Caco-2 (cell line): ENCODE measurements around the gene MOXD1. TPM values are rescaled to one million over a fixed set of nuclear protein-coding genes. Genes with fewer than 3 reads are reported as not detected.

Experiments
- BruUV-seq: library from RNA; stranded (reverse); fragments of 400-500 nt; replicated peaks from 2 replicates; lab custom pipeline; 2021; lab: Mats Ljungman, UMichigan
- CTCF ChIA-PET: fragments of 300-600 bp; sonication (Branson Sonifier 250); formaldehyde crosslinking; loops from one replicate; lab custom pipeline; 2022; ENCODE audit warnings: antibody characterized with exemption; lab: Charles Lee
- POLR2A ChIA-PET: fragments of 300-600 bp; sonication (Branson Sonifier 250); formaldehyde crosslinking; loops from one replicate; lab custom pipeline; 2022; ENCODE audit warnings: antibody characterized with exemption; lab: Charles Lee
- DNase-seq, 2 experiments: peaks; one replicate each; pipeline versions ENCODE4 v3.0.0 to v3.0.0-alpha.2; 2020 to 2022
- H3K27me3 ChIP-seq: replicated peaks from 2 replicates; pipeline ENCODE4 v1.6.0; 2011; ENCODE audit warnings: low read length; ENCODE audit not compliant: control insufficient read depth, insufficient read depth
- H3K36me3 ChIP-seq: 2 replicates; pipeline ENCODE4 v1.5.1; 2011; ENCODE audit warnings: low read length; ENCODE audit not compliant: control insufficient read depth, insufficient read depth
- H3K4me1 ChIP-seq: fragments of 250-450 bp; sonication (Bioruptor Pico); 2 replicates; pipeline ENCODE4 v1.5.1; 2020; ENCODE audit warnings: mild to moderate bottlenecking
- H3K4me3 ChIP-seq: 2 replicates; pipeline ENCODE4 v1.5.1; 2011; ENCODE audit warnings: low read depth, mild to moderate bottlenecking, control low read depth, low read length
- H3K9me3 ChIP-seq: fragments of 250-450 bp; sonication (Bioruptor Pico); 2 replicates; pipeline ENCODE4 v1.5.1; 2020; ENCODE audit warnings: mild to moderate bottlenecking, moderate library complexity
- H3K27ac Mint-ChIP-seq: one replicate; pipeline ENCODE4 v1.8.0; 2022; ENCODE audit warnings: mixed read lengths; ENCODE audit not compliant: unreplicated experiment
- H3K27me3 Mint-ChIP-seq: one replicate; pipeline ENCODE4 v1.8.0; 2022; ENCODE audit warnings: mixed read lengths; ENCODE audit not compliant: insufficient read depth, unreplicated experiment
- H3K36me3 Mint-ChIP-seq: one replicate; pipeline ENCODE4 v1.8.0; 2022; ENCODE audit warnings: mild to moderate bottlenecking, mixed read lengths; ENCODE audit not compliant: insufficient read depth, unreplicated experiment
- H3K4me1 Mint-ChIP-seq: one replicate; pipeline ENCODE4 v1.8.0; 2022; ENCODE audit warnings: low read depth, mixed read lengths; ENCODE audit not compliant: unreplicated experiment
- H3K4me3 Mint-ChIP-seq: one replicate; pipeline ENCODE4 v1.8.0; 2022; ENCODE audit warnings: mild to moderate bottlenecking, moderate library complexity, mixed read lengths; ENCODE audit not compliant: unreplicated experiment
- H3K9me3 Mint-ChIP-seq: one replicate; pipeline ENCODE4 v1.8.0; 2022; ENCODE audit warnings: mixed read lengths; ENCODE audit not compliant: unreplicated experiment
- intact Hi-C: fragments of 100-400 bp; cut with micrococcal nuclease; formaldehyde crosslinking; loops from one replicate; pipeline ENCODE4 v1.10.0; 2022; ENCODE audit not compliant: unreplicated experiment
- total RNA-seq: library from RNA; stranded (reverse); gene quantifications from 2 replicates; pipeline ENCODE4 v1.2.3, GENCODE V29; 2022
- TF ChIP-seq, protein P1 (sequence below), 2 experiments: fragments of 200-600 bp in 1 of 2; IDR thresholded peaks; 1 replicate in 1 of 2; 2 replicates in 1 of 2; pipeline versions ENCODE4 v1.5.1 to v1.8.0; 2011 to 2022; ENCODE audit warnings: antibody characterized with exemption in 1 of 2, control low read depth in 1 of 2, inconsistent platforms in 1 of 2, low read depth in 1 of 2, low read length in 1 of 2, mild to moderate bottlenecking in 1 of 2, moderate library complexity in 1 of 2; ENCODE audit not compliant: insufficient read depth in 1 of 2, severe bottlenecking in 1 of 2, unreplicated experiment in 1 of 2

The MOXD1 gene
- total RNA-seq, 1 experiment from 2014 or later: 0.09 TPM

DNA sequence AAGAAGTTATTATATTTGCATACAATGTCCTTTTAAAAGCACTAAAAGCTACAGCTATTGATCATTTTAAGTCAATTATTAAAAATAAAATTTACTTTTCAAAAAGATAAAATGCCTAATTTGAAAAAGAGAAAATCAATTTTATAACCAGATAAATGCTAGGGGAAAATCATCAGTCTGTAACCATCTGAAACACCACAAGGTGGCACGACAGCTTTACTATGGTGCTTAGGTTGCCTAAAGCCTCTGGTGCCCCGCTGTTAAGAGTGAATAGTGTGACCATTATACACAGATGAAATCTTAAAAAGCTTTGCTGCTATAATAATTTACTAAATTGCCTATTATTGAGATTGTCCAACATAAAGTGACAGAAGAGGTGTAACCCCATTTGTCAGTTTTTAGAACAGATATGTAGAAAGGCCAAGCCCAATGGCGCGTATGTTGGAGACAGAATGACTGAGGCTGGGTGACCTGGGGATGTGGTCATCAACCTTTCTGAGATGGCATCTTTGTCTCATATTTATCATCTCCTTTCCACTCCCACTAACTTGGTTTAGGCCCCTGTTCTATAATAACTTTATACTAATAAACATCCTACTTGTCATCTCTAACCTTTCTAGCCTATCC lies 100.8 kb downstream of the MOXD1 start:
- H3K4me3 Mint-ChIP-seq: no peak overlapping the region
- Histone ChIP-seq H3K36me3 (no peaks in the 10 kb centered on the region), H3K9me3 (no peaks in the 10 kb centered on the region), H3K4me3 (no peak overlapping the region), H3K4me1 (no peaks in the 10 kb centered on the region), H3K27me3 (no peaks in the 10 kb centered on the region)
- peak in 1 of 2 experiments; percentile 49 for DNase-seq
- intact Hi-C loops: loop anchor here (1.0 to 2.0 kb wide), 5 partner anchors 34 to 415 kb away; partner anchors contain the start of gene MOXD1
- no peaks in the 10 kb centered on the region for H3K4me1 Mint-ChIP-seq
- H3K27ac Mint-ChIP-seq: no peak overlapping the region
- TF ChIP-seq, protein P1, sequence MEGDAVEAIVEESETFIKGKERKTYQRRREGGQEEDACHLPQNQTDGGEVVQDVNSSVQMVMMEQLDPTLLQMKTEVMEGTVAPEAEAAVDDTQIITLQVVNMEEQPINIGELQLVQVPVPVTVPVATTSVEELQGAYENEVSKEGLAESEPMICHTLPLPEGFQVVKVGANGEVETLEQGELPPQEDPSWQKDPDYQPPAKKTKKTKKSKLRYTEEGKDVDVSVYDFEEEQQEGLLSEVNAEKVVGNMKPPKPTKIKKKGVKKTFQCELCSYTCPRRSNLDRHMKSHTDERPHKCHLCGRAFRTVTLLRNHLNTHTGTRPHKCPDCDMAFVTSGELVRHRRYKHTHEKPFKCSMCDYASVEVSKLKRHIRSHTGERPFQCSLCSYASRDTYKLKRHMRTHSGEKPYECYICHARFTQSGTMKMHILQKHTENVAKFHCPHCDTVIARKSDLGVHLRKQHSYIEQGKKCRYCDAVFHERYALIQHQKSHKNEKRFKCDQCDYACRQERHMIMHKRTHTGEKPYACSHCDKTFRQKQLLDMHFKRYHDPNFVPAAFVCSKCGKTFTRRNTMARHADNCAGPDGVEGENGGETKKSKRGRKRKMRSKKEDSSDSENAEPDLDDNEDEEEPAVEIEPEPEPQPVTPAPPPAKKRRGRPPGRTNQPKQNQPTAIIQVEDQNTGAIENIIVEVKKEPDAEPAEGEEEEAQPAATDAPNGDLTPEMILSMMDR (IDR thresholded peaks at IDR 0.05; ENCODE audit: insufficient read depth in 1 of 2, low read depth in 1 of 2, low read length in 1 of 2, severe bottlenecking in 1 of 2, unreplicated experiment in 1 of 2): peak; percentile 42 to 59
- BruUV-seq: no TSS peak
- no peaks in the 10 kb centered on the region for H3K36me3 Mint-ChIP-seq
- ChIA-PET CTCF (interaction anchor here (0.6 to 1.1 kb wide), 5 partner anchors 21 to 526 kb away, joined by 3 to 4 read pairs (median 4); no protein-coding TSS in a partner anchor), POLR2A (no interaction called here)
- peaks cover 8% of the 10 kb centered on the region for H3K27me3 Mint-ChIP-seq
- H3K9me3 Mint-ChIP-seq: no peaks in the 10 kb centered on the region

GRCh38 chr6:132298344-132298949 lies 102.8 kb downstream of the MOXD1 start:
- Mint-ChIP-seq H3K27me3 (peaks cover 8% of the 10 kb centered on the region), H3K4me1 (no peaks in the 10 kb centered on the region), H3K27ac (no peak overlapping the region), H3K36me3 (no peaks in the 10 kb centered on the region), H3K4me3 (no peak overlapping the region), H3K9me3 (no peaks in the 10 kb centered on the region)
- TF ChIP-seq, protein P1 (IDR thresholded peaks at IDR 0.05; ENCODE audit: insufficient read depth in 1 of 2, low read depth in 1 of 2, low read length in 1 of 2, severe bottlenecking in 1 of 2, unreplicated experiment in 1 of 2): peak; percentile 38 to 73
- Histone ChIP-seq H3K4me3 (no peak overlapping the region), H3K27me3 (no peaks in the 10 kb centered on the region), H3K4me1 (no peaks in the 10 kb centered on the region), H3K9me3 (no peaks in the 10 kb centered on the region), H3K36me3 (no peaks in the 10 kb centered on the region)
- peak; percentile 39 to 48 for DNase-seq
- intact Hi-C loops: loop anchor here (1.0 to 2.0 kb wide), 2 partner anchors 19 to 384 kb away; no protein-coding TSS in a partner anchor
- POLR2A ChIA-PET: no interaction called here
- CTCF ChIA-PET: interaction anchor here (0.6 to 4.9 kb wide), 6 partner anchors 9 to 382 kb away, joined by 3 to 57 read pairs (median 4); no protein-coding TSS in a partner anchor
- BruUV-seq: no TSS peak

- TF ChIP-seq, protein P1 (IDR thresholded peaks at IDR 0.05; ENCODE audit: insufficient read depth in 1 of 2, low read depth in 1 of 2, low read length in 1 of 2, severe bottlenecking in 1 of 2, unreplicated experiment in 1 of 2): no peak
- H3K9me3 Mint-ChIP-seq: no peaks in the 10 kb centered on the region
- no peak overlapping the region for H3K27ac Mint-ChIP-seq
- H3K36me3 Mint-ChIP-seq: no peaks in the 10 kb centered on the region
- Histone ChIP-seq H3K4me1 (no peaks in the 10 kb centered on the region), H3K9me3 (no peaks in the 10 kb centered on the region), H3K27me3 (no peaks in the 10 kb centered on the region), H3K4me3 (no peak overlapping the region), H3K36me3 (no peaks in the 10 kb centered on the region)
- no peaks in the 10 kb centered on the region for H3K4me1 Mint-ChIP-seq
- ChIA-PET POLR2A (no interaction called here), CTCF (interaction anchor here (1.4 kb wide), 1 partner anchor 10 kb away, joined by 3 read pairs; no protein-coding TSS in a partner anchor)
- DNase-seq: no peak
- H3K4me3 Mint-ChIP-seq: no peak overlapping the region
- peaks cover 3% of the 10 kb centered on the region for H3K27me3 Mint-ChIP-seq
- no TSS peak for BruUV-seq
- intact Hi-C loops: no loop called here
These were observed 111.5 kb downstream of the MOXD1 start for GRCh38 chr6:132289756-132290155.
